CD4-positive, alpha-beta T cell treated with Interleukin-1 beta for 1 hour (primary cell): Measurements from ENCODE around the gene ANKRD10.

ENCODE experiments used
- DNase-seq, 2 donors: peaks; one replicate each; pipeline ENCODE4 v3.0.0-alpha.2; 2020 to 2022

The ANKRD10 gene

GRCh38 chr13:110885516-110885915 lies 29.4 kb downstream of the ANKRD10 start:
- DNase-seq: no peak

- no peak for DNase-seq
Measured at GRCh38 chr13:110884517-110884916, 30.4 kb downstream of the ANKRD10 start.

- no peak for DNase-seq
Measured at GRCh38 chr13:110883542-110883941, 31.3 kb downstream of the ANKRD10 start.

- no peak for DNase-seq
Measured at GRCh38 chr13:110882972-110883371, 31.9 kb downstream of the ANKRD10 start.

- no peak for DNase-seq
Measured at GRCh38 chr13:110881839-110882627, 32.8 kb downstream of the ANKRD10 start.

GRCh38 chr13:110880627-110881026 lies 34.2 kb downstream of the ANKRD10 start:
- no peak for DNase-seq

- DNase-seq: no peak
Measured at GRCh38 chr13:110879482-110879881, 35.4 kb downstream of the ANKRD10 start.

- DNase-seq: no peak
Measured at GRCh38 chr13:110877737-110878258, 37.1 kb downstream of the ANKRD10 start.

- no peak for DNase-seq
Measured at GRCh38 chr13:110876609-110877008, 38.3 kb downstream of the ANKRD10 start.

- no peak for DNase-seq
Measured at GRCh38 chr13:110875241-110875640, 39.6 kb downstream of the ANKRD10 start.

GRCh38 chr13:110874508-110874960 lies 40.3 kb downstream of the ANKRD10 start:
- peak; percentile 26 to 37 for DNase-seq

- no peak for DNase-seq
Measured at GRCh38 chr13:110873639-110874507, 41.0 kb downstream of the ANKRD10 start.

GRCh38 chr13:110872768-110873638 lies 41.9 kb downstream of the ANKRD10 start:
- no peak for DNase-seq

- no peak for DNase-seq
Measured at GRCh38 chr13:110872034-110872767, 42.7 kb downstream of the ANKRD10 start.

GRCh38 chr13:110869805-110870706 lies 44.8 kb downstream of the ANKRD10 start:
- peak in 1 of 2 donors; percentile 73 for DNase-seq

GRCh38 chr13:110869231-110869804 lies 45.6 kb downstream of the ANKRD10 start:
- no peak for DNase-seq

GRCh38 chr13:110868720-110869119 lies 46.1 kb downstream of the ANKRD10 start:
- DNase-seq: no peak

GRCh38 chr13:110867380-110867779 lies 47.5 kb downstream of the ANKRD10 start:
- no peak for DNase-seq

- no peak for DNase-seq
Measured at GRCh38 chr13:110866491-110867170, 48.2 kb downstream of the ANKRD10 start.

GRCh38 chr13:110863685-110864084 lies 51.2 kb downstream of the ANKRD10 start:
- DNase-seq: no peak
